ENCODE data around the gene SATB2. TPM values are rescaled to one million over a fixed set of nuclear protein-coding genes. Genes with fewer than 3 reads are reported as not detected.
A peak's percentile ranks its signal among the peaks of the same experiment; 100 is the strongest.

SATB2 gene
- total and polyA plus RNA-seq, 2 experiments from 2014 or later = 3.0 to 9.9 TPM

DNA sequence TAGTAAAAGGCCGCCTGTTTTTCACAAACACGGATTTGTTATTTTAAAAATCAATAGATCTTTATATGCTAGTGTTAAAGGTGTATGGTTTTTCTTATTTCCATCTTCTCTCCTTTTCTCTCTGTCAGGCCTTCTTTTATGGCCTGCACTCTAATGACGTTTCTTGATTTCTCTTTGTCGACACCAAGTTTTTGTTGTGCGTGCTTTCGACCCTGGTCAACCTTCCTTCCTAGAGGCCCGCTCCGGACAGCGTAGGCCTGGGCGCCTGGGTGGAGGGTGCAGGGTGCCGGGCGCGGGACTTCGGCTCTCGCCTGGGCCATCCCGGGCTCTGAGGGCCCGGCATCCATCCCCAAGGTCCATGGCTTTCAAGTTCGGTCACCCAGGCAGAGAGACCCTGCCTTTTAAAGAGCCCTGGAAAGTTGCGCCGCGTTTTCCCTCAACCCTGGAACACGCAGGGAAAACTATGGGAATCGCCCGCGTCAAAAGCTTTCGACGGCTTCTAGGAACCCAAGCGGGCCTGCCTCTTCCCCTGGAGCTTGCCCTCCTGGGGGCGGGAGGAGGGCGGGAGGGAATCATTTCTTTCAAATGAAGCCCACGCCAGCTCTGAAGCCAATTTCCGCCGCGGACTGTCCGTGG, 4.1 kb upstream of the SATB2 start:
- no peak for DNase-seq
- Histone ChIP-seq H3K27me3 (replicated peaks; ENCODE audit: insufficient read depth) (no peaks in the 10 kb centered on the region), H3K27ac (no peak overlapping the region), H3K9me3 (ENCODE audit: low read depth) (no peaks in the 10 kb centered on the region), H3K4me2 (ENCODE audit: unreplicated experiment) (no peak overlapping the region), H3K4me3 (no peak overlapping the region), H3K9me2 (ENCODE audit: insufficient read depth) (no peaks in the 10 kb centered on the region), H3K9ac (no peak overlapping the region), H4K20me1 (ENCODE audit: insufficient read depth) (no peaks in the 10 kb centered on the region), H2AFZ (no peak overlapping the region), H3K36me3 (ENCODE audit: low read depth) (no peaks in the 10 kb centered on the region), H3F3A (ENCODE audit: insufficient read depth) (peaks cover 19% of the 10 kb centered on the region), H3K4me1 (ENCODE audit: insufficient read depth) (peaks cover 9% of the 10 kb centered on the region), H3K79me2 (ENCODE audit: insufficient read depth) (peaks cover 25% of the 10 kb centered on the region)
- 97% methylated on average over 16 to 35 of the region's 35 CpGs for WGBS, 2 experiments (ENCODE audit: low coverage in 1 of 2, low lambda C conversion rate in 2 of 2, missing lambda C conversion rate in 2 of 2)
- in situ Hi-C loops (cut with MboI) = no loop called here
- TF ChIP-seq EZH2 (IDR thresholded peaks at IDR 0.05; ENCODE audit: insufficient read depth, poor library complexity, severe bottlenecking) = no peak
- no peak for TF ChIP-seq EZH2phosphoT487 (IDR thresholded peaks at IDR 0.05; ENCODE audit: insufficient read depth, low read depth)

- Histone ChIP-seq H2AFZ (peak overlapping the region; percentile 91), H4K20me1 (ENCODE audit: insufficient read depth) (no peaks in the 10 kb centered on the region), H3K9me3 (ENCODE audit: low read depth) (no peaks in the 10 kb centered on the region), H3K27me3 (replicated peaks; ENCODE audit: insufficient read depth) (no peaks in the 10 kb centered on the region), H3K4me1 (ENCODE audit: insufficient read depth) (peaks cover 9% of the 10 kb centered on the region), H3K27ac (peak overlapping the region; percentile 80), H3K79me2 (ENCODE audit: insufficient read depth) (peaks cover 31% of the 10 kb centered on the region), H3K4me3 (peak overlapping the region; percentile 89), H3K4me2 (ENCODE audit: unreplicated experiment) (peak overlapping the region; percentile 91), H3K9ac (peak overlapping the region; percentile 87), H3K36me3 (ENCODE audit: low read depth) (no peaks in the 10 kb centered on the region), H3K9me2 (ENCODE audit: insufficient read depth) (no peaks in the 10 kb centered on the region), H3F3A (ENCODE audit: insufficient read depth) (peaks cover 19% of the 10 kb centered on the region)
- in situ Hi-C loops (cut with MboI) = no loop called here
- no peak for DNase-seq
- no peak for TF ChIP-seq EZH2phosphoT487 (IDR thresholded peaks at IDR 0.05; ENCODE audit: insufficient read depth, low read depth)
- TF ChIP-seq EZH2 (IDR thresholded peaks at IDR 0.05; ENCODE audit: insufficient read depth, poor library complexity, severe bottlenecking) = no peak
- 93 to 96% methylated on average over 13 of the region's 13 CpGs for WGBS, 2 experiments (ENCODE audit: low coverage in 1 of 2, low lambda C conversion rate in 2 of 2, missing lambda C conversion rate in 2 of 2)
These were observed 3.3 kb upstream of the SATB2 start for GRCh38 chr2:199460846-199461710.

GRCh38 chr2:199460101-199460671, 2.4 kb upstream of the SATB2 start:
- Histone ChIP-seq H3K27me3 (replicated peaks; ENCODE audit: insufficient read depth) (no peaks in the 10 kb centered on the region), H3K4me1 (ENCODE audit: insufficient read depth) (peaks cover 14% of the 10 kb centered on the region), H3K4me2 (ENCODE audit: unreplicated experiment) (peak overlapping the region; percentile 91), H3K9me2 (ENCODE audit: insufficient read depth) (no peaks in the 10 kb centered on the region), H3K9me3 (ENCODE audit: low read depth) (no peaks in the 10 kb centered on the region), H3F3A (ENCODE audit: insufficient read depth) (peaks cover 19% of the 10 kb centered on the region), H3K79me2 (ENCODE audit: insufficient read depth) (peaks cover 39% of the 10 kb centered on the region), H3K4me3 (peak overlapping the region; percentile 89), H4K20me1 (ENCODE audit: insufficient read depth) (no peaks in the 10 kb centered on the region), H3K36me3 (ENCODE audit: low read depth) (no peaks in the 10 kb centered on the region), H3K9ac (peak overlapping the region; percentile 87), H3K27ac (peak overlapping the region; percentile 80), H2AFZ (peak overlapping the region; percentile 91)
- WGBS, 2 experiments (ENCODE audit: low coverage in 1 of 2, low lambda C conversion rate in 2 of 2, missing lambda C conversion rate in 2 of 2) = 1 to 2% methylated on average over 14 of the region's 14 CpGs
- no peak for TF ChIP-seq EZH2 (IDR thresholded peaks at IDR 0.05; ENCODE audit: insufficient read depth, poor library complexity, severe bottlenecking)
- TF ChIP-seq EZH2phosphoT487 (IDR thresholded peaks at IDR 0.05; ENCODE audit: insufficient read depth, low read depth) = no peak
- in situ Hi-C loops (cut with MboI) = no loop called here
- DNase-seq = peak; percentile 65

- H3K79me2 ChIP-seq (ENCODE audit: insufficient read depth) = peaks cover 46% of the 10 kb centered on the region
- no peaks in the 10 kb centered on the region for H3K27me3 ChIP-seq (replicated peaks; ENCODE audit: insufficient read depth)
- no peaks in the 10 kb centered on the region for H3K9me3 ChIP-seq (ENCODE audit: low read depth)
- in situ Hi-C loops (cut with MboI) = no loop called here
- peak overlapping the region; percentile 91 for H3K4me2 ChIP-seq (ENCODE audit: unreplicated experiment)
- peak overlapping the region; percentile 89 for H3K4me3 ChIP-seq
- H3K36me3 ChIP-seq (ENCODE audit: low read depth) = no peaks in the 10 kb centered on the region
- 1 to 2% methylated on average over 58 to 62 of the region's 70 CpGs for WGBS, 2 experiments (ENCODE audit: low coverage in 1 of 2, low lambda C conversion rate in 2 of 2, missing lambda C conversion rate in 2 of 2)
- H4K20me1 ChIP-seq (ENCODE audit: insufficient read depth) = no peaks in the 10 kb centered on the region
- peak overlapping the region; percentile 91 for H2AFZ ChIP-seq
- no peak for TF ChIP-seq EZH2 (IDR thresholded peaks at IDR 0.05; ENCODE audit: insufficient read depth, poor library complexity, severe bottlenecking)
- no peak for TF ChIP-seq EZH2phosphoT487 (IDR thresholded peaks at IDR 0.05; ENCODE audit: insufficient read depth, low read depth)
- H3K27ac ChIP-seq = peak overlapping the region; percentile 80
- H3F3A ChIP-seq (ENCODE audit: insufficient read depth) = peaks cover 19% of the 10 kb centered on the region
- peaks cover 21% of the 10 kb centered on the region for H3K4me1 ChIP-seq (ENCODE audit: insufficient read depth)
- H3K9me2 ChIP-seq (ENCODE audit: insufficient read depth) = no peaks in the 10 kb centered on the region
- H3K9ac ChIP-seq = peak overlapping the region; percentile 87
- peak; percentile 98 for DNase-seq
These were observed 1.8 kb upstream of the SATB2 start for GRCh38 chr2:199459286-199460100.

Measured in GM23248 (cell line).